Measurements from ENCODE around the gene PRDM8. TPM values are rescaled to one million over a fixed set of nuclear protein-coding genes. Genes with fewer than 3 reads are reported as not detected.
"Not testable (repeated sequence)": the region's sequence is repeated elsewhere in the genome, so short reads cannot be mapped to it uniquely, and the experiment has no call there.

The PRDM8 gene
- total RNA-seq, 2 donors from 2014 or later, result not detected

DNA sequence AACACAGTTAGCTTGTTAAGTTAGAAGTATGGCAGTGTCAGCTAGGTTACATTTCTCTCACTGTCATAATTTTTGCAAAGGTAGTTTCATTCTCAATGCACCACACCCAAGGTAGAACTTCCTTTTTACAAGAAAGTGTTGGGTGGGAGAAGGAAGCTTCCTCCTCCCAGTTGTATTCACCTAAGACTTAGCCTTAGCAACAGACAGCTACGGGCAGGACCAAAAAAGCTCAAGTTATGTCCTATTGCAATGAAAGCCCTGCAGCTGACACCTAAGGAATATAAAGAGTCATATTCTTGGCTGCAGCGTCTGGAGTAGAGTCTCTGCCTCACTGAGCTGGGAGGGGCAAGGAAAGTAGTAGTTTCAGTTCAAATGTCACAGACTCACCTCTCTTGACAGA lies 25.1 kb upstream of the PRDM8 start:
- DNase-seq, result no peak
- no peak overlapping the region for H3K4me3 Mint-ChIP-seq

DNA sequence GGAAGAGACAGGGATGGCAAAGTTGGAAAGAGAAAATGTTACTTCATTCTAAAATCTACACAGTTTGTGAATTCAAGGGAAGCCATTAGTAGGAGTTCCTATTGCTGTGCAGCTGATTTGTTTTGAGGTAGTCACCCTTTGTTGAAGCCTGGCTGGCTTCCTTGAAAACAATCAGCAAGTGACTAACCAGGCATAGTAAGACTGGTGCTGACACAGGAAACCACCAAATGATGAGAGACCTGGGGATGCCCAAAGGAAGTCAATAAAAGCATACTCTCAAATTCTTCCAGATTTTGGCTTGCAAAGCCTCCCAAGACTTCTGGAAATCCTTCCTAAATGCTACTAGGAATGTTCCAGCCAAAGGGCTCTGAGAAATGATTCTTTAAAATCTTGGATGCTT lies 23.9 kb upstream of the PRDM8 start:
- Histone ChIP-seq H3K9me3 (ENCODE audit: control insufficient read depth, low read length) (peaks cover under 1% of the 10 kb centered on the region), H3K9ac (ENCODE audit: extremely low read depth, low read length, poor library complexity, severe bottlenecking) (no peak overlapping the region), H3K27ac (ENCODE audit: low read depth, low read length) (no peak overlapping the region), H3K27me3 (ENCODE audit: control insufficient read depth, insufficient read depth, low read length, poor library complexity, severe bottlenecking) (peaks cover 37% of the 10 kb centered on the region), H3K36me3 (ENCODE audit: control insufficient read depth, insufficient read depth, low read length) (no peaks in the 10 kb centered on the region), H3K4me3 (ENCODE audit: low read length) (no peak overlapping the region), H3K4me1 (ENCODE audit: control insufficient read depth, insufficient read depth, low read length) (no peaks in the 10 kb centered on the region)
- peaks cover 57% of the 10 kb centered on the region for H3K27me3 Mint-ChIP-seq (ENCODE audit: insufficient read depth)
- H3K9me3 Mint-ChIP-seq, result no peaks in the 10 kb centered on the region
- H3K36me3 Mint-ChIP-seq (ENCODE audit: low read depth), result no peaks in the 10 kb centered on the region
- no peak for DNase-seq
- no peak overlapping the region for H3K4me3 Mint-ChIP-seq
- H3K4me1 Mint-ChIP-seq, result no peaks in the 10 kb centered on the region
- TF ChIP-seq CTCF (conservative IDR thresholded peaks at IDR 0.05), result no peak
- no peak overlapping the region for H3K27ac Mint-ChIP-seq

More for the DNA sequence above, 25.1 kb upstream of the PRDM8 start:
- H3K9me3 ChIP-seq (ENCODE audit: control insufficient read depth, low read length), result no peaks in the 10 kb centered on the region
- peaks cover 55% of the 10 kb centered on the region for H3K27me3 Mint-ChIP-seq (ENCODE audit: insufficient read depth)
- H3K4me3 ChIP-seq (ENCODE audit: low read length), result no peak overlapping the region
- H3K9ac ChIP-seq (ENCODE audit: extremely low read depth, low read length, poor library complexity, severe bottlenecking), result no peak overlapping the region
- H3K4me1 ChIP-seq (ENCODE audit: control insufficient read depth, insufficient read depth, low read length), result no peaks in the 10 kb centered on the region
- no peak overlapping the region for H3K27ac Mint-ChIP-seq
- no peak overlapping the region for H3K27ac ChIP-seq (ENCODE audit: low read depth, low read length)
- H3K4me1 Mint-ChIP-seq, result no peaks in the 10 kb centered on the region
- whole genome bisulfite sequencing, 2 experiments (ENCODE audit: insufficient coverage in 1 of 2, insufficient read length in 1 of 2), result 98 to 100% methylated on average over 1 to 2 of the region's 2 CpGs
- no peak for TF ChIP-seq CTCF (conservative IDR thresholded peaks at IDR 0.05)
- H3K27me3 ChIP-seq (ENCODE audit: control insufficient read depth, insufficient read depth, low read length, poor library complexity, severe bottlenecking), result peaks cover 42% of the 10 kb centered on the region
- no peaks in the 10 kb centered on the region for H3K36me3 Mint-ChIP-seq (ENCODE audit: low read depth)
- no peaks in the 10 kb centered on the region for H3K36me3 ChIP-seq (ENCODE audit: control insufficient read depth, insufficient read depth, low read length)
- H3K9me3 Mint-ChIP-seq, result no peaks in the 10 kb centered on the region

DNA sequence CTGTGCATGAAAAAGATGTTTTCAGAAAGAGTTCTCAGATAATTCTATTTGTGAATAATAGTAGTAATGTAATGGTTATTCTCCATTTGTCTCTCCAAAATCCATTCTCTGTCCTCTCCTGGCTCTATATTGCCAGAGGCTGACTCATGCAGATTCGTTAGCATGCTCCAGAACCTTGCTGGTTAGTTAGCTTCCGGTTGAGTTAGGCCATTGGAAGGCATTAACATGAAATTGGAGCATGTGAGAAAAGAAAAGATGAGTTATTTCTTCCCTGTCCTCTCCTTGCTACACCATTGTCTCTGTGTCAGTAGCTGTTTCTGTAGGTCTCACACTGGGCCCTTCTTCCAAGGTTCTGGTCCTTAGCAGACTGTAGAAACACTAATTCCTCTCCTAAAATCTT lies 23.5 kb upstream of the PRDM8 start:
- Mint-ChIP-seq H3K9me3 (peaks cover 2% of the 10 kb centered on the region), H3K4me1 (no peaks in the 10 kb centered on the region), H3K27ac (no peak overlapping the region), H3K36me3 (ENCODE audit: low read depth) (no peaks in the 10 kb centered on the region), H3K4me3 (no peak overlapping the region), H3K27me3 (ENCODE audit: insufficient read depth) (peaks cover 59% of the 10 kb centered on the region)
- Histone ChIP-seq H3K4me1 (ENCODE audit: control insufficient read depth, insufficient read depth, low read length) (no peaks in the 10 kb centered on the region), H3K9me3 (ENCODE audit: control insufficient read depth, low read length) (peaks cover 5% of the 10 kb centered on the region), H3K9ac (ENCODE audit: extremely low read depth, low read length, poor library complexity, severe bottlenecking) (no peak overlapping the region), H3K27me3 (ENCODE audit: control insufficient read depth, insufficient read depth, low read length, poor library complexity, severe bottlenecking) (peaks cover 36% of the 10 kb centered on the region), H3K27ac (ENCODE audit: low read depth, low read length) (no peak overlapping the region), H3K36me3 (ENCODE audit: control insufficient read depth, insufficient read depth, low read length) (no peaks in the 10 kb centered on the region), H3K4me3 (ENCODE audit: low read length) (no peak overlapping the region)
- 77% methylated on average over 2 of the region's 2 CpGs; no CpG with 5 or more reads in 1 of the 2 experiments for WGBS, 2 experiments (ENCODE audit: insufficient coverage in 1 of 2, insufficient read length in 1 of 2)
- no peak for TF ChIP-seq CTCF (conservative IDR thresholded peaks at IDR 0.05)
- no peak for DNase-seq

DNA sequence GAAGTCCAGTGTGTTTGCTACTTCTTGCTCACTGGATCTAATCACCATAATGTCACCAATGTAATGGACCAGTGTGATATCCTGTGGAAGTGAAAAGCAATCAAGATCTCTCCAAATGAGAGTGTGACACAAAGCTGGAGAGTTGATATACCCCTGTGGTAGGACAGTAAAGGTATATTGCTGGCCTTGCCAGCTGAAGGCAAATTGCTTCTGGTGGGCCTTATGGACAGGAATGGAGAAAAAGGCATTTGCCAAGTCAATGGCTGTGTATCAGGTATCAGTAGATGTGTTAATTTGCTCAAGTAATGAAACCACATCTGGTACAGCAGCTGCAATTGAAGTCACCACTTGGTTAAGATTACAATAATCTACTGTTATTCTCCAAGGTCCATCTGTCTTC lies 19.5 kb upstream of the PRDM8 start:
- peaks cover 11% of the 10 kb centered on the region for H3K9me3 ChIP-seq (ENCODE audit: control insufficient read depth, low read length)
- H3K9ac ChIP-seq (ENCODE audit: extremely low read depth, low read length, poor library complexity, severe bottlenecking); H3K36me3 ChIP-seq (ENCODE audit: control insufficient read depth, insufficient read depth, low read length); H3K36me3 Mint-ChIP-seq (ENCODE audit: low read depth); H3K4me1 ChIP-seq (ENCODE audit: control insufficient read depth, insufficient read depth, low read length); DNase-seq; H3K4me3 Mint-ChIP-seq; H3K27ac ChIP-seq (ENCODE audit: low read depth, low read length); H3K27ac Mint-ChIP-seq; H3K4me1 Mint-ChIP-seq; H3K4me3 ChIP-seq (ENCODE audit: low read length): not testable (repeated sequence)
- Mint-ChIP-seq H3K9me3 (peaks cover 10% of the 10 kb centered on the region), H3K27me3 (ENCODE audit: insufficient read depth) (peaks cover 77% of the 10 kb centered on the region)
- peaks cover 67% of the 10 kb centered on the region for H3K27me3 ChIP-seq (ENCODE audit: control insufficient read depth, insufficient read depth, low read length, poor library complexity, severe bottlenecking)
